Activated CD8-positive, alpha-beta memory T cell treated with anti-CD3 and anti-CD28 coated beads, Interleukin-2, amount 50 U/mL, for 24 hours (primary cell): Measurements from ENCODE around the gene FBXO31.
"Not testable (repeated sequence)": the region's sequence is repeated elsewhere in the genome, so short reads cannot be mapped to it uniquely, and the experiment has no call there.

Source experiments
- DNase-seq: peaks from one replicate; pipeline ENCODE4 v3.0.0-alpha.2; 2020; ENCODE audit errors: extremely low read depth

Gene FBXO31

DNA sequence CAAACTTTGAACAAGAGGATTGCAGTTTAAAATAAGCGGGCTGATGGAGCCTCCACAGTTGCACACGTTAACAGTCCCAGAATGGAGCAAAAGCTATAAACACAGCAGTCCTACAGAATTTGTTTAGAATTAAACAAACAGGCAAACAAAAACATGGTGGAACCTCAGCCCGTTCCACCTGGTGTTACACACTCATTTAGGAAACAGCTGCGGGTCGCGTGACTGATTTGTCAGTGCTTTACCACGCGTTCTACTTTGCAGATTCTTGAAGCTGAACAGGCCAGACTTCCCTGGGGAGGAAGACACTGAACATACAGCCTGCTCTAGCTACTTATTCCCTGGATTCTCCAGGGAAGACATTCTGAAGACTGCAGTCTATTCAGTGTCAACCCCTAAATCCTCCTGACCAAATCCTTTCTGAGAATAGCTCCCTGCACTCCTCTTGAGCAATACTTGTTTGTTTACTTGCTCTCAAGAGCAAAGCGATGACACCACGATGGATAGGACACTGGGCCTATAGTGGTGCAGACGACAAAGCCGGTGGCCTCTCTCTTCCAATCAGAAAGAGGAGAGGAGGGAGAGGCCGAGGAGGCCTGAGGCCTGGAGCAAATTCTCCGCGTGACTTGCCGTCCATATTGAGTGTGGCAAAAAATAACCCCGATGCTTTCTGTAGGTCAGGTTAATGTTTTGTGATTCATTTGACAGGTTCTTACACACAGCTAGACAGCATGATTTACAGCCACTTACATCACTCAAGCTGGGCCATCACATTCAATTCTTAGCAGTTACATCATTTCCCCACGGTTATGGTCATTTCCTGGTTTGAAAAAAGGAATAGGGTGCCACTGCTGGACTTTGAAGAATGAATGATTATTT, 4.6 kb upstream of the FBXO31 start:
- peak; percentile 75 for DNase-seq

- DNase-seq = not testable (repeated sequence)
Measured at GRCh38 chr16:87384875-87385167, 1.2 kb upstream of the FBXO31 start.

GRCh38 chr16:87384162-87384874, 742 bp upstream of the FBXO31 start:
- no peak for DNase-seq

- no peak for DNase-seq
Measured at GRCh38 chr16:87382023-87382785, 1.4 kb downstream of the FBXO31 start.

- no peak for DNase-seq
Measured at GRCh38 chr16:87380881-87381280, 2.7 kb downstream of the FBXO31 start.

DNA sequence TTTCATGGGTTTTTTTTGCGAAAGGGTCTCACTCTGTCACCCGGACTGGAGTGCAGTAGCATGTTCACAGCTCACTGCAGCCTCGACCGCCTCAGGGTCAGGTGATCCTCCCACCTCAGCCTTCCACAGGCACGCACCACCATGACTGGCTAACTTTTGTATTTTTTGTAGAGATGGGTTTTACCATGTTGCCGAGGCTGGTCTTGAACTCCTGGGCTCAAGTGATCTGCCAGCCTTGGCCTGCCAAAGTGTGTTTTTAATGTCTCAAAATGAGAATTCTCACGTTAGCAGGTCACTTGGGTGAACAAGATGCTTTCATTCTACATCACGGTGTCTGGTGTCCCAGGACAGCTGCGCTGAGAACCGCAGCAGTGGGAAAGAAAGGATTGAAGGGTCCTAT, 3.2 kb downstream of the FBXO31 start:
- no peak for DNase-seq

DNA sequence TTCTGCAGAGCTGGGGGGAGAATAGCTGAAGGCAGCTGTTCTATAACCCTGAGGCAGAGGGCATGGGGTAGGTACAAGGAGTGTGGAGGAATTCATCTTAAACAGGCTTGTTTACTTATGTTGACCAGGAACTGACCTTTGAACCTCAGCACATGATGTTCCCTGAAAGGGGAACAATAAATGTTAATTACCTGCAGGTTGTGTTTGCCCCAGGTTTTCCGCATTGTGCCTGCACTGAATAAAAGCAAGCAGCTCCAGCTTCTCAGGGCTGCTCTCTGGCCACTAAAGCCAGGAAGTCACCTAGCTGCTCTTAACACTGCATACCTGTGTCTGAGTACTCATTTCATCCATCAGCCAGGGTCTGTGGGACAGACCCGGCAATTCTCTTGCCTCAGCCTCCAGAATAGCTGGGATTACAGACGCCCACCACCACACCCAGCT, 4.2 kb downstream of the FBXO31 start:
- DNase-seq = not testable (repeated sequence)

GRCh38 chr16:87376660-87377059, 6.9 kb downstream of the FBXO31 start:
- DNase-seq = no peak

GRCh38 chr16:87375426-87376135, 8.0 kb downstream of the FBXO31 start:
- DNase-seq = no peak

DNA sequence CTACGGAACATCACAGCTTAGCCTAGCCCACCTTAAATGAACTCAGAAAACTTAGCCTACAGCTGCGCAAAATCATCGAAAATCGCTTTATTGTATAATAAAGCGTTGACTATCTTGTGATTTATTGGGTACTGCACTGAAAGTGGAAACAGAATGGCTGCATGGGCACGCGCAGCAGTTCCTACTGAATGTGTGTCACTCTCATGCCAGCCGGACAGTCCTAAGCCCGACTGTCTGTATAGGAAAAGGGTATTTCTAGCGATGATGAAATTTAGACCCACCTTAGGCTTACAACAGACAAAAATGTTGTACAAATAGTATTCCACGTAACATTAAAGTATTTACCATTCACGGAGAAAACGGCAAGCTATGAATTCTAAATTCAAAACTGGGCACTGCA, 9.3 kb downstream of the FBXO31 start:
- DNase-seq = no peak

- no peak for DNase-seq
Measured at GRCh38 chr16:87372305-87372704, 11.3 kb downstream of the FBXO31 start.

DNA sequence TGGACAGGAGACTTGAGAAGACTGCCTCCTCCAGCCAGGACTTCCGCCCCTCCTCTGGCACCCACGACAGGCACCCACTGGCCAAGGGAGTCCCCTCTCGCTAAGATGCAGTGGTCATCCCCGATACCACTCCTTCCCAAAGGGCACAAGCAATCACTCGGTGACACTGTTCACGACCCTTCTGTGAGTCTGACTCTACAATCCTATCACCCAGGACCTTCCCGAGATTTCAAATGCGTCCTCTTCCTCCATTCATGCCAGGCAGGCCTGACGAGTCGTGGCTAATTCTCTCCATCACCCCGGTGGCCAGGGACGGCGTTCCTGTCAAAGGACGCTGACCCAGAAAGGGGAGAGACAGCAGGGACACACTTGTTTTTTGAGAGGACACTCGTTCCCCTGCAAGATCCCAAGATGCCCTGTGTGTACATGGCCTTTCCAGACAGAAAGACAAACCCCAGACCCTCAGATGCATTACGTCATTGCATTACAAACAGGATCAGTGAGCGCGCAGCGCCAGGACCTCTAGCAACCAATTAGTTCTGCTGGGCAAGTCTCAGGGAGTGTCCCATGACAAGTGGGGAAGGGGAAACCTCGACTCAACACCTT, 12.2 kb downstream of the FBXO31 start:
- no peak for DNase-seq

- DNase-seq = no peak
Measured at GRCh38 chr16:87369796-87370719, 13.5 kb downstream of the FBXO31 start.

GRCh38 chr16:87369117-87369765, 14.3 kb downstream of the FBXO31 start:
- no peak for DNase-seq

- no peak for DNase-seq
Measured at GRCh38 chr16:87368029-87368770, 15.4 kb downstream of the FBXO31 start.

- no peak for DNase-seq
Measured at GRCh38 chr16:87367529-87367928, 16.0 kb downstream of the FBXO31 start.

DNA sequence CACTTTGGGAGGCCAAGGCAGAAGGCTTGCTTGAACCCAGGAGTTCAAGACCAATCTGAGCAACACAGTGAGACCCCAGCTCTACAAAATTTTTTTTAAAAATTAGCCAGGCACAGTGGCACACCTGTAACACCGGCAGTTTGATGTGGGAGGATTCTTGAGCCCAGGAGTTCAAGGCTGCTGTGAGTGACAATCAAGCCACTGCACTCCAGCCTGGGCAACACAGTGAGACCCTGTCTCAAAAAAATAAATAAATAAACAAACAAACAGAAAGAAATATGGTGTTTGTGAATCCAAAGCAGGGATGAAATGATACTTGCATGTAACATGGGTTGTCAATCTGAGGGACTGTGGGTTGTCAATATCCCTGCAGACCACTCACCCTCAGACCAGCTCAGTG, 16.6 kb downstream of the FBXO31 start:
- no peak for DNase-seq

DNA sequence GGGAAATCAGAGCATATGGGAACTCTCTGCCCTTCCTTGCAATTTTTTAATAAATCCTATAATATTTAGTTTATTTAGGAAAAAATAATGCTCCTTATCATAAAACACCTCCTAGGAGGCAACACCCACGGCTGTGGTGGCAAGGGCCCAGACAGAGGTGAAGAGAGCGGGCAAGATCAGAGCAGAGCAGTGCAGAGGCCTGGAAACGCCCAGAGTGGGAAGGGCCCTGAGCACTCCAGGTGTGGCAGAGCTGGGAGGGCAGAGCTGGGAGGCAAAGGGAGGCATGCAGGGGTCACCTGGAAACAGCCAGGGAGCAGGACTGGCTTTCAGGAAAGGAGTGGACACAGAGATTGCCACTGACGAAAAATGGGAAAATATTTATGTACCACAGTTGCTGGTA, 17.3 kb downstream of the FBXO31 start:
- DNase-seq = no peak
